Cardiac fibroblast (primary cell): Measurements from ENCODE around the gene ZBTB40.

Source experiments
- DNase-seq, 2 donors: peaks; one replicate each; pipeline versions ENCODE4 v3.0.0 to v3.0.0-alpha.2; 2010; ENCODE audit warnings: low read depth in 2 of 2
- H3K4me3 ChIP-seq, 2 donors: replicated peaks in 1 of 2; 1 replicate in 1 of 2; 2 replicates in 1 of 2; pipeline ENCODE4 v1.5.1; 2011; ENCODE audit warnings: low read depth in 2 of 2, low read length in 2 of 2, mild to moderate bottlenecking in 2 of 2, moderate library complexity in 1 of 2
- TF ChIP-seq, protein P1 (sequence below): IDR thresholded peaks from one replicate; pipeline ENCODE4 v1.5.1; 2011; ENCODE audit warnings: low read depth, mild to moderate bottlenecking, low read length, inconsistent platforms

The ZBTB40 gene

GRCh38 chr1:22563671-22564602 lies 112.3 kb downstream of the ZBTB40 start:
- TF ChIP-seq, protein P1, sequence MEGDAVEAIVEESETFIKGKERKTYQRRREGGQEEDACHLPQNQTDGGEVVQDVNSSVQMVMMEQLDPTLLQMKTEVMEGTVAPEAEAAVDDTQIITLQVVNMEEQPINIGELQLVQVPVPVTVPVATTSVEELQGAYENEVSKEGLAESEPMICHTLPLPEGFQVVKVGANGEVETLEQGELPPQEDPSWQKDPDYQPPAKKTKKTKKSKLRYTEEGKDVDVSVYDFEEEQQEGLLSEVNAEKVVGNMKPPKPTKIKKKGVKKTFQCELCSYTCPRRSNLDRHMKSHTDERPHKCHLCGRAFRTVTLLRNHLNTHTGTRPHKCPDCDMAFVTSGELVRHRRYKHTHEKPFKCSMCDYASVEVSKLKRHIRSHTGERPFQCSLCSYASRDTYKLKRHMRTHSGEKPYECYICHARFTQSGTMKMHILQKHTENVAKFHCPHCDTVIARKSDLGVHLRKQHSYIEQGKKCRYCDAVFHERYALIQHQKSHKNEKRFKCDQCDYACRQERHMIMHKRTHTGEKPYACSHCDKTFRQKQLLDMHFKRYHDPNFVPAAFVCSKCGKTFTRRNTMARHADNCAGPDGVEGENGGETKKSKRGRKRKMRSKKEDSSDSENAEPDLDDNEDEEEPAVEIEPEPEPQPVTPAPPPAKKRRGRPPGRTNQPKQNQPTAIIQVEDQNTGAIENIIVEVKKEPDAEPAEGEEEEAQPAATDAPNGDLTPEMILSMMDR, result no peak
- H3K4me3 ChIP-seq, result no peak overlapping the region
- DNase-seq, result no peak

DNA sequence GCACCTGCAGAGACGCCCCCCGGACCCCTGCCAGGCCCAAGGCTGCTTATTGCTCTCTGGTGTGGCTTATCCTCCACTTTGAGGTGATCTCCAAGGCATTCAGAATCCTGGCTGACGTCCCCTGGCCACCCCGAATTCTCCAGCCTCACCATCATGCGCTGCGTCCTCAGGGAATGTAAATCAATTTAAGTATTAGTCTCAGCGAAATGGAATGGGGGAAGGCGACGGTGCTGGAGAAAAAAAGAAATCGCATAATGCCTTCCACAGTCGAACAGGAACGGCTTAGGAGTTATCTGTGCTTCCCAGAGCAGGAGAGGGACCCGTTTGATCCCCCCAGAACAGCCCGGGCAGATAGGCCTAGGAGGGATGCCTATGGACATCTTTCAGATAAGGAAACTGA lies 114.5 kb downstream of the ZBTB40 start:
- TF ChIP-seq, protein P1, result no peak
- DNase-seq, result no peak
- H3K4me3 ChIP-seq, result no peak overlapping the region

GRCh38 chr1:22567197-22567596 lies 115.5 kb downstream of the ZBTB40 start:
- no peak overlapping the region for H3K4me3 ChIP-seq
- DNase-seq, result no peak
- TF ChIP-seq, protein P1, result no peak

DNA sequence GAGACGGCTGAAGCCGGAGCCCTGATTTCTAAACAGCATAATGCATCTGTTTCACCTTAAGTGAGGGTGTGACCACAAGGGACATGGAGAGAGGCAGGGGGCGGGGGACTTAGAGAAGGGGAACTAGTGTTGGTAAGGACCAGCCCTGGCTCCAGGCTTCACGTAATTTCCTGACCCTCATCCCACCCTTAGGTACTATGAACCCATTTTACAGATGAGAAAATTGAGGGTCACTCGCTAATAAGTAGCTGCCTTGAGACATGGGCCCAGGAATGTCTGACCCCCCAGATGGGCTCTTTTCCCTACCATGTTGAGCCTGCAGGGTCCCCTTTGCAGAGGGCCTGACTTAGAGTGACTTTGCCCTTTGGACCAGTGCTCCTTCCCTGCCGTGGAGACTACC lies 116.3 kb downstream of the ZBTB40 start:
- TF ChIP-seq, protein P1, result no peak
- H3K4me3 ChIP-seq, result no peak overlapping the region
- DNase-seq, result no peak

DNA sequence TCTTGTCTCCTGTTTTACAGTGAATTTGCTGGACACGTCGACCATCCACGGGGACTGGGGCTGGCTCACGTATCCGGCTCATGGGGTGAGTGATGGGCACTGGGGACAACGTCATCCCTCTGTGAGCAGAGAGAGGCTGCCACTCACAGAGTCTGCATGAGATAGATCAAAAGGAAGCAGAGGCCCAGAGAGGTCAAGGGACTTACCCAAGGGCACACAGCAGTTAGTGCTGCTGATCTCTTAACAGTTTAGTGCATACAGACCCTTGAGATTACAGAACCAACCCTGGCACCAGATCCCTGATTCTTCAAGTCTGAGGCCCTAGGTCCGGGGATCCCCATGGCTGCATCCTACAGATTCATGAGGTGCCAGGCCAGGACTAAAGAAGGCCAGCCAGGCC lies 117.6 kb downstream of the ZBTB40 start:
- no peak for DNase-seq
- H3K4me3 ChIP-seq, result no peak overlapping the region
- TF ChIP-seq, protein P1, result no peak

DNA sequence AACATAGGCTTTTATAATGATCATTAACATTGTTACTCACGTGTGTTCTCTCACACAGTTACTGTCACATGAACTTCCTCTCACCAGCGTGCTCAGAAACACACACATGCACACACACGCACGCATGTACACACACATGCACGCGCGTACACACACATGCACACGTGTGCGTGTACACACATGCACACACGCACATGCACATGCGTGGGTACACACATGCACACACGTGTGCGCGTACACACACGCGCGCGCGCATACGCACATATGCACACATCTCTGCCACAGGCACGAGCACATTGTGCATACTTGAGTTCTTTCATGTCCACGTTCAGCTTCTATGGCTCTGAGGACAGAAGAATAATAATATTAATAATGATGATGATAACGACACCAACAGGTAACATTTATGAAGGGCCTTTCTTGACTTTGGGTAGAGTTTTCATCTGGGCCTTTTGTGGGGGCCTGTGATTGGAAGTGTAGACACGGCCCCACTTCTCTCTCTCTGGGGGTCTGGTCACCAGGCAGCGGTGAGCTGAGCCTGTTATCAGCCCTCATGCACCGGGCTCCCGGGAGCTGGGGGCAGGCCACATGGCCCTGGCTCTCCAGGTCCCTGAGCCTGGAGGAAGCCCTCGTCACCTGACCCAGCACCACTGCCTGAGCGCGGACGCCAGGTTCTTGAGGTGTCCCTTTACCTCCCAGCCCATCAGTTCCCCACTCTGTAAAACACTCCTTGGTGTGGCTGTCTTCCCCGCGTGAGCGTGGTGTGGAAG lies 118.7 kb downstream of the ZBTB40 start:
- no peak overlapping the region for H3K4me3 ChIP-seq
- no peak for DNase-seq
- TF ChIP-seq, protein P1, result no peak
